H1 (cell line): Measurements from ENCODE around the gene OSBPL9. TPM values are rescaled to one million over a fixed set of nuclear protein-coding genes. Genes with fewer than 3 reads are reported as not detected.

ENCODE experiments used
- CTCF ChIA-PET: fragments of 300-600 bp; sonication (Branson Sonifier 250); formaldehyde crosslinking; loops from one replicate; lab custom pipeline; 2021; ENCODE audit not compliant: partially characterized antibody; lab: Charles Lee
- POLR2A ChIA-PET: fragments of 300-600 bp; sonication (Branson Sonifier 250); formaldehyde crosslinking; loops from one replicate; lab custom pipeline; 2021; ENCODE audit warnings: inconsistent platforms; ENCODE audit not compliant: partially characterized antibody; lab: Charles Lee
- DNase-seq, 2 experiments: peaks; one replicate each; pipeline versions ENCODE4 v3.0.0 to v3.0.0-alpha.2; 2010 to 2022; ENCODE audit warnings: low spot score in 2 of 2, low read depth in 1 of 2, mixed read lengths in 1 of 2
- FAIRE-seq: peaks from 2 replicates; lab custom pipeline; 2011; peaks lifted over from hg19 to GRCh38; lab: Jason Lieb, UNC
- H2AFZ ChIP-seq: 2 replicates; pipeline ENCODE4 v1.8.1; 2012; ENCODE audit warnings: low read length, inconsistent platforms
- H2AK5ac ChIP-seq: 2 replicates; pipeline ENCODE4 v1.6.1; 2013; ENCODE audit warnings: low read depth, low read length
- H2BK120ac ChIP-seq: replicated peaks from 2 replicates; pipeline ENCODE3; 2013; ENCODE audit warnings: low read depth, low read length, inconsistent platforms
- H2BK12ac ChIP-seq: 2 replicates; pipeline ENCODE4 v1.6.1; 2013; ENCODE audit warnings: low read depth, low read length
- H2BK15ac ChIP-seq: 2 replicates; pipeline ENCODE4 v1.6.1; 2013; ENCODE audit warnings: low read length
- H2BK20ac ChIP-seq: 2 replicates; pipeline ENCODE4 v1.6.1; 2013; ENCODE audit warnings: low read length
- H2BK5ac ChIP-seq: 2 replicates; pipeline ENCODE4 v1.6.1; 2013; ENCODE audit warnings: low read depth, low read length
- H3K14ac ChIP-seq: 2 replicates; pipeline ENCODE4 v1.6.1; 2013; ENCODE audit warnings: inconsistent platforms; ENCODE audit not compliant: insufficient read length
- H3K18ac ChIP-seq: 2 replicates; pipeline ENCODE4 v1.6.1; 2013; ENCODE audit warnings: low read length; ENCODE audit errors: extremely low read depth
- H3K23ac ChIP-seq: 2 replicates; pipeline ENCODE4 v1.6.1; 2013; ENCODE audit warnings: inconsistent platforms; ENCODE audit not compliant: insufficient read length
- H3K23me2 ChIP-seq: 2 replicates; pipeline ENCODE4 v1.6.1; 2013; ENCODE audit warnings: low read depth, low read length
- H3K27ac ChIP-seq: 2 replicates; pipeline ENCODE4 v1.6.1; 2011; ENCODE audit warnings: low read depth, low read length, inconsistent platforms
- H3K27me3 ChIP-seq, 4 experiments: replicated peaks in 1 of 4; 1 replicate in 1 of 4; 2 replicates in 3 of 4; pipeline versions ENCODE4 v1.6.1 to v1.8.1; 2011 to 2013; ENCODE audit warnings: low read length in 3 of 4, mild to moderate bottlenecking in 3 of 4, inconsistent platforms in 2 of 4, mixed read lengths in 2 of 4, moderate library complexity in 1 of 4; ENCODE audit not compliant: control insufficient read depth in 3 of 4, insufficient read depth in 3 of 4; ENCODE audit errors: extremely low read depth in 1 of 4
- H3K36me3 ChIP-seq, 4 experiments: 2 replicates each; pipeline versions ENCODE4 v1.6.1 to v1.8.1; 2011 to 2013; ENCODE audit warnings: mild to moderate bottlenecking in 4 of 4, low read length in 3 of 4, moderate library complexity in 2 of 4, control low read depth in 1 of 4, inconsistent platforms in 1 of 4; ENCODE audit not compliant: insufficient read depth in 4 of 4, control insufficient read depth in 2 of 4
- H3K4ac ChIP-seq: replicated peaks from 2 replicates; pipeline ENCODE3; 2013; ENCODE audit warnings: low read length, low read depth, mixed read lengths, inconsistent platforms; ENCODE audit not compliant: insufficient read length
- H3K4me1 ChIP-seq, 4 experiments: replicated peaks in 1 of 4; 1 replicate in 1 of 4; 2 replicates in 3 of 4; pipeline versions ENCODE4 v1.6.1 to v1.8.1; 2011 to 2013; ENCODE audit warnings: low read length in 3 of 4, inconsistent platforms in 2 of 4, mixed read lengths in 1 of 4; ENCODE audit not compliant: insufficient read depth in 4 of 4, control insufficient read depth in 3 of 4
- H3K4me2 ChIP-seq, 2 experiments: 2 replicates each; pipeline versions ENCODE4 v1.6.1 to v1.8.1; 2011 to 2013; ENCODE audit warnings: low read depth in 2 of 2, low read length in 2 of 2, control low read depth in 1 of 2, inconsistent platforms in 1 of 2, mild to moderate bottlenecking in 1 of 2; ENCODE audit not compliant: insufficient read depth in 1 of 2
- H3K4me3 ChIP-seq, 4 experiments: fragments of 200-600, 300-600 bp in 1 of 4; sonication (generic), shearing (Covaris generic), sonication (Bioruptor Twin) in 1 of 4; 2 replicates each; pipeline versions ENCODE4 v1.5.1 to v1.8.1; 2011 to 2016; ENCODE audit warnings: low read length in 4 of 4, low read depth in 3 of 4, control low read depth in 2 of 4, inconsistent platforms in 2 of 4, mild to moderate bottlenecking in 2 of 4, mixed read lengths in 1 of 4, moderate library complexity in 1 of 4; ENCODE audit not compliant: insufficient read depth in 2 of 4; ENCODE audit errors: extremely low read depth in 1 of 4
- H3K56ac ChIP-seq: replicated peaks from 2 replicates; pipeline ENCODE3; 2013; ENCODE audit warnings: low read depth, mild to moderate bottlenecking, mixed read lengths, low read length, inconsistent platforms; ENCODE audit not compliant: insufficient read length
- H3K79me1 ChIP-seq: 2 replicates; pipeline ENCODE4 v1.6.1; 2013; ENCODE audit warnings: low read depth, low read length, control low read depth
- H3K79me2 ChIP-seq, 2 experiments: 2 replicates each; pipeline versions ENCODE4 v1.6.1 to v1.8.1; 2012 to 2013; ENCODE audit warnings: low read length in 2 of 2, mild to moderate bottlenecking in 2 of 2, inconsistent platforms in 1 of 2; ENCODE audit not compliant: insufficient read depth in 2 of 2, control insufficient read depth in 1 of 2
- H3K9ac ChIP-seq, 4 experiments: replicated peaks in 1 of 4; 1 replicate in 1 of 4; 2 replicates in 3 of 4; pipeline versions ENCODE4 v1.6.1 to v1.8.1; 2011 to 2013; ENCODE audit warnings: low read depth in 3 of 4, low read length in 3 of 4, control low read depth in 2 of 4, mild to moderate bottlenecking in 2 of 4, moderate library complexity in 2 of 4, inconsistent platforms in 1 of 4; ENCODE audit errors: extremely low read depth in 1 of 4
- H3K9me3 ChIP-seq, 2 experiments: 2 replicates each; pipeline versions ENCODE4 v1.6.1 to v1.8.1; 2012 to 2013; ENCODE audit warnings: mild to moderate bottlenecking in 2 of 2, moderate library complexity in 2 of 2, control low read depth in 1 of 2, inconsistent platforms in 1 of 2, low read depth in 1 of 2, low read length in 1 of 2, mixed read lengths in 1 of 2; ENCODE audit not compliant: insufficient read depth in 2 of 2
- H4K20me1 ChIP-seq, 2 experiments: replicated peaks in 1 of 2; 2 replicates each; pipeline versions ENCODE3 to v1.8.1; 2011 to 2013; ENCODE audit warnings: inconsistent platforms in 2 of 2, low read length in 2 of 2, mild to moderate bottlenecking in 1 of 2; ENCODE audit not compliant: insufficient read depth in 2 of 2, control insufficient read depth in 1 of 2
- H4K5ac ChIP-seq: 2 replicates; pipeline ENCODE4 v1.6.1; 2013; ENCODE audit warnings: low read length, low read depth, mixed read lengths, inconsistent platforms; ENCODE audit not compliant: insufficient read length
- H4K8ac ChIP-seq: 2 replicates; pipeline ENCODE4 v1.8.0; 2013; ENCODE audit warnings: mild to moderate bottlenecking, moderate library complexity, low read length, inconsistent platforms; ENCODE audit not compliant: insufficient read depth; ENCODE audit errors: extremely low read depth
- H4K91ac ChIP-seq: replicated peaks from 2 replicates; pipeline ENCODE3; 2013; ENCODE audit warnings: low read length, mixed read lengths, inconsistent platforms; ENCODE audit not compliant: insufficient read length
- ASH2L ChIP-seq: fragments of 200-600, 300-600 bp; sonication (generic); IDR thresholded peaks from one replicate; pipeline ENCODE4 v1.7.1; 2017; ENCODE audit warnings: low read length
- EGR1 ChIP-seq: IDR thresholded peaks from 2 replicates; pipeline ENCODE4 v1.6.1; 2011; ENCODE audit warnings: low read depth, low read length, borderline replicate concordance
- PHF8 ChIP-seq: fragments of 200-600 bp; sonication (generic); conservative IDR thresholded peaks from 2 replicates; pipeline ENCODE4 v1.7.1; 2012; ENCODE audit warnings: low read depth, mild to moderate bottlenecking, inconsistent platforms, low read length, moderate library complexity
- TBP ChIP-seq: IDR thresholded peaks from 2 replicates; pipeline ENCODE4 v1.6.1; 2011; ENCODE audit warnings: low read depth, low read length, improper control_type of control experiment
- TCF12 ChIP-seq: IDR thresholded peaks from 2 replicates; pipeline ENCODE4 v1.6.1; 2011; ENCODE audit warnings: low read depth, mild to moderate bottlenecking, low read length
- ZNF274 ChIP-seq: IDR thresholded peaks from 2 replicates; pipeline ENCODE4 v1.7.0; 2012; ENCODE audit warnings: low read length, borderline replicate concordance; ENCODE audit errors: extremely low read depth
- WGBS, 2 experiments: shearing (Covaris generic) in 1 of 2; methylation state at CpG; one replicate each; pipeline versions ENCODE4 v1.1.6 to v1.1.7; 2013 to 2015; ENCODE audit warnings: low lambda C conversion rate in 2 of 2, mixed read lengths in 2 of 2, inconsistent platforms in 1 of 2, low coverage in 1 of 2, missing lambda C conversion rate in 1 of 2; ENCODE audit not compliant: insufficient replicate concordance in 2 of 2, insufficient coverage in 1 of 2, insufficient read length in 1 of 2; ENCODE audit errors: extremely low coverage in 1 of 2, missing lambda C conversion rate in 1 of 2; 5-methylcytosine and 5-hydroxymethylcytosine counted together
- polyA plus RNA-seq, 7 experiments: library from polyadenylated mRNA; depleted of rRNA in 3 of 7; stranded (reverse) in 5 of 7; unstranded in 2 of 7; fragments of >200 nt in 5 of 7; fragments of 200-250 nt in 2 of 7; gene quantifications; 1 replicate in 5 of 7; 2 replicates in 1 of 7; 4 replicates in 1 of 7; pipeline versions ENCODE4 v1.2.1 to v1.2.3, GENCODE V29; 2011 to 2013; ENCODE audit warnings: missing spikeins in 2 of 7, mixed read lengths in 2 of 7
- total RNA-seq: library from RNA; stranded (reverse); fragmentation: NEBNext Ultra II Directional; extraction: Animal tissue kit (Norgen Biotek cat#: 25700); gene quantifications from 2 replicates; pipeline ENCODE4 v1.2.1, GENCODE V29; 2021
- TF ChIP-seq, protein P1 (sequence below): IDR thresholded peaks from 2 replicates; pipeline ENCODE4 v1.6.1; 2012; ENCODE audit warnings: inconsistent platforms
- TF ChIP-seq, protein P2 (sequence below): IDR thresholded peaks from 2 replicates; pipeline ENCODE4 v1.6.1; 2011; ENCODE audit warnings: low read depth, mild to moderate bottlenecking, low read length; ENCODE audit not compliant: insufficient read depth

The OSBPL9 gene
- total and polyA plus RNA-seq, 2 of the 8 experiments (the other 6 are each of a cell fraction or from before 2014, with no cell fraction given) = 58.2 to 71.6 TPM

DNA sequence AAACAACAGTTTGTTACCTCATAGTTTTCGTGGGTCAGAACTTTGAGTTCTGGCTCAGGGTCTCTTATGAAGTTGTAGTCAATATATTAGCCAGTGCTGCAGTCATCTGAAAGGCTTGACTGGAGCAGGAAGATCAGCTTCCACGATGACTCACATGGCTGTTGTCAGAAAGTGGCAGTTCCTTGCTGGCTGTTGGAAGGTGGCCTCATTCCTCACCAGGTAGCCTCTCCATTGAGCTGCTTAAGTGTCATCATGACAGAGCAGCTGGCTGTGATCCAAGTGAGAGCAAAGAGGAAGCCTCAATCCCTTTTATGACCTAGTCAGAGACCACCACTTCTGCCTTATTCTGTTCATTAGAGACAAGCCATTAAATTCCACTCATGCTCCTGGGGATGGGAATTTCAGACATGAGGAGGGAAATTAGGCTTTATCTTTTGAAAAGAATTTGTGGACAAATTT is 5.6 kb downstream of the OSBPL9 start:
- Histone ChIP-seq H3K18ac (no peak overlapping the region), H3K56ac (no peak overlapping the region), H2BK12ac (no peak overlapping the region), H3K4me3 (no peak overlapping the region), H3K36me3 (no peaks in the 10 kb centered on the region), H2BK15ac (no peak overlapping the region), H3K27ac (no peak overlapping the region), H3K9me3 (no peaks in the 10 kb centered on the region), H2BK20ac (no peak overlapping the region), H2AK5ac (no peak overlapping the region), H3K14ac (no peak overlapping the region), H4K5ac (no peak overlapping the region), H3K23ac (no peak overlapping the region), H3K27me3 (no peaks in the 10 kb centered on the region), H2BK120ac (no peak overlapping the region), H3K4ac (no peak overlapping the region), H4K91ac (no peak overlapping the region), H3K79me1 (no peaks in the 10 kb centered on the region), H4K8ac (no peak overlapping the region), H4K20me1 (no peaks in the 10 kb centered on the region), H2BK5ac (no peak overlapping the region), H3K9ac (no peak overlapping the region), H3K4me1 (peaks cover 0 to 5% (median 2%) of the 10 kb centered on the region in 4 experiments; a peak in 2 of 7 replicates), H3K23me2 (peaks cover 4% of the 10 kb centered on the region), H2AFZ (no peak overlapping the region), H3K4me2 (no peak overlapping the region), H3K79me2 (peaks cover 0 to 46% of the 10 kb centered on the region in 2 experiments; a peak in 3 of 4 replicates)
- no peak for FAIRE-seq
- ChIA-PET POLR2A (interaction anchor here (2.0 kb wide), 1 partner anchor 200 kb away, joined by 4 read pairs; no protein-coding TSS in a partner anchor), CTCF (interaction anchor here (1.0 kb wide), 1 partner anchor 135 kb away, joined by 3 read pairs; no protein-coding TSS in a partner anchor)
- TF ChIP-seq ZNF274 = no peak
- TF ChIP-seq PHF8 = no peak
- no peak for TF ChIP-seq TBP
- TF ChIP-seq, protein P1, sequence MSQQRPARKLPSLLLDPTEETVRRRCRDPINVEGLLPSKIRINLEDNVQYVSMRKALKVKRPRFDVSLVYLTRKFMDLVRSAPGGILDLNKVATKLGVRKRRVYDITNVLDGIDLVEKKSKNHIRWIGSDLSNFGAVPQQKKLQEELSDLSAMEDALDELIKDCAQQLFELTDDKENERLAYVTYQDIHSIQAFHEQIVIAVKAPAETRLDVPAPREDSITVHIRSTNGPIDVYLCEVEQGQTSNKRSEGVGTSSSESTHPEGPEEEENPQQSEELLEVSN = no peak
- no peak for TF ChIP-seq TCF12
- TF ChIP-seq, protein P2, sequence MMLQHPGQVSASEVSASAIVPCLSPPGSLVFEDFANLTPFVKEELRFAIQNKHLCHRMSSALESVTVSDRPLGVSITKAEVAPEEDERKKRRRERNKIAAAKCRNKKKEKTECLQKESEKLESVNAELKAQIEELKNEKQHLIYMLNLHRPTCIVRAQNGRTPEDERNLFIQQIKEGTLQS = no peak
- no peak for TF ChIP-seq EGR1
- no peak for TF ChIP-seq ASH2L
- 78% methylated on average over 2 of the region's 2 CpGs; no CpG with 5 or more reads in 1 of the 2 experiments for WGBS, 2 experiments
- DNase-seq = peak in 1 of 2 experiments; percentile 5
